Endodermal cell (in vitro differentiated cells): ENCODE results near the gene NPAS3. TPM values are rescaled to one million over a fixed set of nuclear protein-coding genes. Genes with fewer than 3 reads are reported as not detected.

ENCODE experiments used
- DNase-seq: peaks from one replicate; pipeline ENCODE4 v3.0.0-alpha.2; 2017
- H3K27ac ChIP-seq: 2 replicates; pipeline ENCODE4 v1.5.1; 2013; ENCODE audit warnings: mild to moderate bottlenecking, low read depth, low read length, moderate library complexity
- H3K27me3 ChIP-seq: 2 replicates; pipeline ENCODE4 v1.6.1; 2013; ENCODE audit warnings: mild to moderate bottlenecking, low read length, moderate library complexity; ENCODE audit not compliant: insufficient read depth, control insufficient read depth, poor library complexity, severe bottlenecking
- H3K36me3 ChIP-seq: 2 replicates; pipeline ENCODE4 v1.7.0; 2013; ENCODE audit warnings: mild to moderate bottlenecking, low read length, moderate library complexity; ENCODE audit not compliant: control insufficient read depth, insufficient read depth
- H3K4me1 ChIP-seq: one replicate; pipeline ENCODE4 v1.7.0; 2013; ENCODE audit warnings: low read length; ENCODE audit not compliant: control insufficient read depth, insufficient read depth
- H3K4me3 ChIP-seq: 2 replicates; pipeline ENCODE4 v1.5.1; 2013; ENCODE audit warnings: mild to moderate bottlenecking, low read length, moderate library complexity
- H3K9ac ChIP-seq: 2 replicates; pipeline ENCODE4 v1.6.1; 2013; ENCODE audit warnings: mild to moderate bottlenecking, low read length, moderate library complexity; ENCODE audit not compliant: poor library complexity, severe bottlenecking; ENCODE audit errors: extremely low read depth
- H3K9me3 ChIP-seq: 2 replicates; pipeline ENCODE4 v1.6.1; 2013; ENCODE audit warnings: mild to moderate bottlenecking, low read length, moderate library complexity; ENCODE audit not compliant: control insufficient read depth
- H3K27ac Mint-ChIP-seq: 2 replicates; pipeline ENCODE4 v1.8.0; 2020; ENCODE audit warnings: mixed read lengths
- H3K27me3 Mint-ChIP-seq: 2 replicates; pipeline ENCODE4 v1.8.0; 2021; ENCODE audit warnings: mild to moderate bottlenecking, mixed read lengths; ENCODE audit not compliant: insufficient read depth
- H3K36me3 Mint-ChIP-seq: 2 replicates; pipeline ENCODE4 v1.8.0; 2020; ENCODE audit warnings: low read depth, mixed read lengths
- H3K4me1 Mint-ChIP-seq: 2 replicates; pipeline ENCODE4 v1.8.0; 2020; ENCODE audit warnings: mixed read lengths
- H3K4me3 Mint-ChIP-seq: 2 replicates; pipeline ENCODE4 v1.8.0; 2020; ENCODE audit warnings: mild to moderate bottlenecking, moderate library complexity, mixed read lengths
- H3K9me3 Mint-ChIP-seq: 2 replicates; pipeline ENCODE4 v1.8.0; 2020; ENCODE audit warnings: mild to moderate bottlenecking, mixed read lengths
- CTCF ChIP-seq: fragments of 200-600 bp; sonication (generic); conservative IDR thresholded peaks from 2 replicates; pipeline ENCODE4 v1.5.0; 2021; ENCODE audit warnings: antibody characterized with exemption, mild to moderate bottlenecking
- WGBS, 2 experiments: methylation state at CpG; one replicate each; pipeline versions ENCODE4 v1.1.5 to v1.1.7; 2013; ENCODE audit warnings: missing lambda C conversion rate in 2 of 2, mixed read lengths in 1 of 2; ENCODE audit not compliant: insufficient coverage in 1 of 2, insufficient read length in 1 of 2; 5-methylcytosine and 5-hydroxymethylcytosine counted together
- total RNA-seq, 2 donors: library from RNA; stranded (reverse); fragmentation: NEBNext Ultra II Directional in 1 of 2; extraction: Animal tissue kit (Norgen Biotek cat#: 25700) in 1 of 2; gene quantifications; 2 replicates in 1 of 2; 3 replicates in 1 of 2; pipeline ENCODE4 v1.2.1, GENCODE V29; 2021

NPAS3 gene
- total RNA-seq, 2 donors from 2014 or later, result 1.4 to 1.6 TPM

GRCh38 chr14:33521192-33521591 lies 582.5 kb downstream of the NPAS3 start:
- H3K36me3 ChIP-seq, result no peaks in the 10 kb centered on the region
- Mint-ChIP-seq H3K27ac (no peak overlapping the region), H3K4me3 (no peak overlapping the region), H3K9me3 (no peaks in the 10 kb centered on the region), H3K27me3 (no peaks in the 10 kb centered on the region), H3K4me1 (no peaks in the 10 kb centered on the region), H3K36me3 (no peaks in the 10 kb centered on the region)
- H3K27ac ChIP-seq, result no peak overlapping the region
- DNase-seq, result no peak
- 89% methylated on average over 2 of the region's 2 CpGs; no CpG with 5 or more reads in 1 of the 2 experiments for WGBS, 2 experiments
- TF ChIP-seq CTCF, result no peak
- no peaks in the 10 kb centered on the region for H3K9me3 ChIP-seq
- H3K27me3 ChIP-seq, result no peaks in the 10 kb centered on the region
- H3K4me1 ChIP-seq, result no peaks in the 10 kb centered on the region
- no peak overlapping the region for H3K9ac ChIP-seq
- no peak overlapping the region for H3K4me3 ChIP-seq

GRCh38 chr14:33524244-33524643 lies 585.6 kb downstream of the NPAS3 start:
- Mint-ChIP-seq H3K4me3 (no peak overlapping the region), H3K4me1 (no peaks in the 10 kb centered on the region)
- WGBS, 2 experiments, result 82% methylated on average over 1 of the region's 1 CpG; no CpG with 5 or more reads in 1 of the 2 experiments

GRCh38 chr14:33525626-33526025 lies 586.9 kb downstream of the NPAS3 start:
- no peak overlapping the region for H3K9ac ChIP-seq
- H3K4me1 Mint-ChIP-seq, result no peaks in the 10 kb centered on the region
- TF ChIP-seq CTCF, result no peak

More at GRCh38 chr14:33524244-33524643, 585.6 kb downstream of the NPAS3 start:
- Mint-ChIP-seq H3K27me3 (no peaks in the 10 kb centered on the region), H3K9me3 (no peaks in the 10 kb centered on the region), H3K36me3 (no peaks in the 10 kb centered on the region), H3K27ac (no peak overlapping the region)
- DNase-seq, result no peak
- H3K4me1 ChIP-seq, result no peaks in the 10 kb centered on the region
- no peak overlapping the region for H3K4me3 ChIP-seq
- TF ChIP-seq CTCF, result no peak
- H3K36me3 ChIP-seq, result no peaks in the 10 kb centered on the region
- H3K9ac ChIP-seq, result no peak overlapping the region
- H3K27ac ChIP-seq, result no peak overlapping the region
- H3K27me3 ChIP-seq, result no peaks in the 10 kb centered on the region
- H3K9me3 ChIP-seq, result no peaks in the 10 kb centered on the region

More at GRCh38 chr14:33525626-33526025, 586.9 kb downstream of the NPAS3 start:
- Histone ChIP-seq H3K4me3 (no peak overlapping the region), H3K27ac (no peak overlapping the region), H3K36me3 (no peaks in the 10 kb centered on the region), H3K9me3 (no peaks in the 10 kb centered on the region), H3K4me1 (no peaks in the 10 kb centered on the region), H3K27me3 (no peaks in the 10 kb centered on the region)
- Mint-ChIP-seq H3K27me3 (no peaks in the 10 kb centered on the region), H3K27ac (no peak overlapping the region), H3K36me3 (no peaks in the 10 kb centered on the region), H3K9me3 (no peaks in the 10 kb centered on the region), H3K4me3 (no peak overlapping the region)
- 88% methylated on average over 3 of the region's 3 CpGs; no CpG with 5 or more reads in 1 of the 2 experiments for WGBS, 2 experiments
- no peak for DNase-seq
